Fibroblast of mammary gland (primary cell): ENCODE measurements around the gene ESF1.
A peak's percentile ranks its signal among the peaks of the same experiment; 100 is the strongest.

Experiments
- DNase-seq: peaks from one replicate; pipeline ENCODE4 v3.0.0-alpha.2; 2010; ENCODE audit warnings: low read depth
- H3K4me3 ChIP-seq: 2 replicates; pipeline ENCODE4 v1.5.1; 2011; ENCODE audit warnings: low read depth, mild to moderate bottlenecking, low read length, moderate library complexity; ENCODE audit not compliant: control insufficient read depth
- TF ChIP-seq, protein P1 (sequence below): conservative IDR thresholded peaks from 2 replicates; pipeline ENCODE4 v1.5.1; 2011; ENCODE audit warnings: low read depth, low read length, inconsistent platforms; ENCODE audit not compliant: control insufficient read depth, insufficient read depth

Gene ESF1, protein sequence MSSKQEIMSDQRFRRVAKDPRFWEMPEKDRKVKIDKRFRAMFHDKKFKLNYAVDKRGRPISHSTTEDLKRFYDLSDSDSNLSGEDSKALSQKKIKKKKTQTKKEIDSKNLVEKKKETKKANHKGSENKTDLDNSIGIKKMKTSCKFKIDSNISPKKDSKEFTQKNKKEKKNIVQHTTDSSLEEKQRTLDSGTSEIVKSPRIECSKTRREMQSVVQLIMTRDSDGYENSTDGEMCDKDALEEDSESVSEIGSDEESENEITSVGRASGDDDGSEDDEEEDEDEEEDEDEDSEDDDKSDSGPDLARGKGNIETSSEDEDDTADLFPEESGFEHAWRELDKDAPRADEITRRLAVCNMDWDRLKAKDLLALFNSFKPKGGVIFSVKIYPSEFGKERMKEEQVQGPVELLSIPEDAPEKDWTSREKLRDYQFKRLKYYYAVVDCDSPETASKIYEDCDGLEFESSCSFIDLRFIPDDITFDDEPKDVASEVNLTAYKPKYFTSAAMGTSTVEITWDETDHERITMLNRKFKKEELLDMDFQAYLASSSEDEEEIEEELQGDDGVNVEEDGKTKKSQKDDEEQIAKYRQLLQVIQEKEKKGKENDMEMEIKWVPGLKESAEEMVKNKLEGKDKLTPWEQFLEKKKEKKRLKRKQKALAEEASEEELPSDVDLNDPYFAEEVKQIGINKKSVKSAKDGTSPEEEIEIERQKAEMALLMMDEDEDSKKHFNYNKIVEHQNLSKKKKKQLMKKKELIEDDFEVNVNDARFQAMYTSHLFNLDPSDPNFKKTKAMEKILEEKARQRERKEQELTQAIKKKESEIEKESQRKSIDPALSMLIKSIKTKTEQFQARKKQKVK

DNA sequence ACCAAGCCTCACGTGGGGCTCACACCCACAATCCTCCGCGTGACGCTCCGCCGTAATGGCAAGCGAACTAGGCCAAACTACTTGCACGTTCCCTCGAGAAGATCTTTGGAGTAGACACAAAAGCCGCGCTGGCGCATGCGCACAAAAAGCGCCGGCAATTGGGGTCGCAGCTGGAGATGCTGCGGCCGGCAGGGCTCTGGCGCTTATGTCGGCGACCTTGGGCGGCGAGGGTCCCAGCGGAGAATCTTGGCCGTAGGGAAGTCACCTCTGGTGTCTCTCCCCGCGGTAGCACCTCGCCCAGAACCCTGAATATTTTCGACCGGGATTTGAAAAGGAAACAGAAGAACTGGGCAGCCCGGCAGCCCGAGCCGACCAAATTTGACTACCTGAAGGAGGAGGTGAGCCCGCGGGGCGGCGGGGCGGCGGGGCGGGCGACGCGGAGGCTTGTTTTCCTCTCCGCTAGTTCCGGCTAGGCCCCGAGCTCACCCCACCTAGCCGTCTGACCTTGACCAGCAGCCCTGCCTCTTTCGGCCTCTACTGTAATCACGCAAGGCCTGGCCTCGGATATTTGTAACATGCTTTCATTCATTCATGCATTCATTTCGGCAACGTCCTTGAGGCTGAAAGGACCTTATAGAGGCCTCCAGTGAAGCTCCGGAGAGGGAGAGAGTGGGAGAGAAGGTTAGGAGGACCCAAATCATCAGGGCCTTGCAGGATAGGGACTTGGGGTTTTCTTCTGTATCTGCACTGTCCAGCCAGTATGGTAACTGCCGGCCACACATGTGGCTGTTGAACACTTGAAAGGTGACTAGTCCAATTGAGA is at the start of gene ESF1, which contains the start of gene NDUFAF5:
Gene ESF1, minus strand, starts transcription at position 27 of the 823 bp plus-strand sequence. CDS start 1,779 bp downstream, outside the sequence.
Gene NDUFAF5, plus strand, starts transcription at position 136 of the 823 bp plus-strand sequence. Its CDS starts 41 bp downstream, at position 177.
- peak within 1 kb of the TSS; percentile 95 for H3K4me3 ChIP-seq
- TF ChIP-seq, protein P1, sequence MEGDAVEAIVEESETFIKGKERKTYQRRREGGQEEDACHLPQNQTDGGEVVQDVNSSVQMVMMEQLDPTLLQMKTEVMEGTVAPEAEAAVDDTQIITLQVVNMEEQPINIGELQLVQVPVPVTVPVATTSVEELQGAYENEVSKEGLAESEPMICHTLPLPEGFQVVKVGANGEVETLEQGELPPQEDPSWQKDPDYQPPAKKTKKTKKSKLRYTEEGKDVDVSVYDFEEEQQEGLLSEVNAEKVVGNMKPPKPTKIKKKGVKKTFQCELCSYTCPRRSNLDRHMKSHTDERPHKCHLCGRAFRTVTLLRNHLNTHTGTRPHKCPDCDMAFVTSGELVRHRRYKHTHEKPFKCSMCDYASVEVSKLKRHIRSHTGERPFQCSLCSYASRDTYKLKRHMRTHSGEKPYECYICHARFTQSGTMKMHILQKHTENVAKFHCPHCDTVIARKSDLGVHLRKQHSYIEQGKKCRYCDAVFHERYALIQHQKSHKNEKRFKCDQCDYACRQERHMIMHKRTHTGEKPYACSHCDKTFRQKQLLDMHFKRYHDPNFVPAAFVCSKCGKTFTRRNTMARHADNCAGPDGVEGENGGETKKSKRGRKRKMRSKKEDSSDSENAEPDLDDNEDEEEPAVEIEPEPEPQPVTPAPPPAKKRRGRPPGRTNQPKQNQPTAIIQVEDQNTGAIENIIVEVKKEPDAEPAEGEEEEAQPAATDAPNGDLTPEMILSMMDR, result no peak
- DNase-seq, result peak; percentile 96

DNA sequence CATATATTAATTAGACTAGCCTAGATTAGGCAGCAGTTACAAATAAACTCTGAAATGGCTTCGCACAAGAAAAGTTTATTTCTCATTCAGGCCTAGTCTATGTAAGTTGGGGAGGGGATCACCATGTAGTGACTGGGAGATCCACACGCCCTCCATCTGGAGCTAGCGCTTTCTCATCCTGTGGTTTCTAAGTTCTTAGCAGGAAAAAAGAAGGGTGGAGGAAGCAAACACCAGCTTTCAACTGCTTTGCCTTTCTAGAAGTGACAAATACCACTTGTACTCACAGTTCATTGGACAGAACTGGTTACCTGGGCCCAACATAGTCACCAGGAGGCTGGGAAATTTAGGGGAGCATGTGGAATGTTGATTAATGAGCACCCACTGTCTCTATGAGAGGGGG is 46.8 kb upstream of the ESF1 start:
- no peak for DNase-seq
- H3K4me3 ChIP-seq, result no peak overlapping the region
- TF ChIP-seq, protein P1, result no peak

DNA sequence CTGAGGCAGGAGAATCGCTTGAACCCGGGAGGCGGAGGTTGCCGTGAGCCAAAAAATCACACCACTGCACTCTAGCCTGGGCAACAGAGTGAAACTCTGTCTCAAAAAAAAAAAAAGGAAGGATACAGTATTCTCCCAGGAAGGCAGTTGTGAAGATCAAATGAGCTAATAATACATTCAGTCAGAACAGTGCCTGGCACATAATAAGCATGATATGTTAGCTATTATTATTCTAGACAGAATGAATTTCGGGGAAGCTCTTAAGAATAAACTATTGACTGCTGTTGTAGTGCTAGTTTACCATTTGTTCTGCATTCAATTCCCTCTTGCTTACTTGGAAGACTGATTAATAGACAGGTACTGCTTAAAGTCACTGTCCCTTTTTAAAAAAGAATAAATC is 40.7 kb upstream of the ESF1 start:
- no peak overlapping the region for H3K4me3 ChIP-seq
- TF ChIP-seq, protein P1, result no peak
- DNase-seq, result no peak

DNA sequence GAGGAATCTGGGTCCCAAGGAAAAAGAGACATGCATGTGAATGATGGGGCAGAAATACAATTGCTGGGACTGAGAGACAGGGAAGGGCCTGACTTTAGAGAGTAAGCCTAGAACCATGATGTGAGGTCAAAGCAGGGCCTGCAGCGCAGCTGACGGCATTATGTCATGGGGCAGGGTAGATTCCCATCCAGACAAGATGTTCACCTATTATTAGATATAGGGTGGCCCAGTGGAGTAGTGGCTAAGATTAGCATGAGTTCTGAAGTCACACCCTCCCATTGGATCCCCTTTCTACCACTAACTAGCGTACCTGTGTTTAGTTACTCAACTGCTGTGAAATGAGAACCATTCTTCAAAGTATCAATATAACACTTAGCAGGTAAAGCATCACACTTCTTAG is 39.7 kb upstream of the ESF1 start:
- no peak overlapping the region for H3K4me3 ChIP-seq
- DNase-seq, result no peak
- TF ChIP-seq, protein P1, result no peak

DNA sequence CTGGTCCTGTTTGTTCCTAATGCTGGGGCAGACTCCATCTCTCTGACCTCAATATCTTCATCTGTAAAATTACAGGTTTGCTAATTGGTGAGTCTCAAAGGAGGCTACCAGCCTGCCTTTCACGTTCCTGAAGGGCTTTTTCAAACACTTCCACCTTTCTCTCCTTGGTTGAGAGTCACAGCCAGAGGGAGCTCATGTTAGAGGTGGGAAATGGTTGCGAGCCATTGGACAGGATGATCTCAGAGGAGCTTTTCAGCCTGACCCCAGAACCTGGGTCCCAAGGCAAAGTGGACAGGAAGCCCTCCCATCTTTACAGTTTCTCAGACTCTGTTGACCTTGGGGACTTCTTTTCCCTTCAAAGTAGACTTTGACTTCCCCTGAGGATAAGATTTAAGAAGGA is 37.7 kb upstream of the ESF1 start:
- no peak for DNase-seq

More for the DNA sequence above, 37.7 kb upstream of the ESF1 start:
- TF ChIP-seq, protein P1, result no peak
- no peak overlapping the region for H3K4me3 ChIP-seq
